CD4-positive, alpha-beta T cell treated with Interleukin-1 beta for 1 hour (primary cell): ENCODE data around the gene LRRC40.
A peak's percentile ranks its signal among the peaks of the same experiment; 100 is the strongest.
"Not testable (repeated sequence)": the region's sequence is repeated elsewhere in the genome, so short reads cannot be mapped to it uniquely, and the experiment has no call there.

Experiments used
- DNase-seq, 2 donors: peaks; one replicate each; pipeline ENCODE4 v3.0.0-alpha.2; 2020 to 2022

LRRC40 gene

GRCh38 chr1:70205434-70206118 is at the start of gene LRRC40:
Gene LRRC40, minus strand, starts transcription at chr1:70205579. Its CDS starts 39 bp downstream, at chr1:70205540.
- peak; percentile 95 to 96 for DNase-seq

GRCh38 chr1:70248729-70249128 is 43.4 kb upstream of the LRRC40 start:
- DNase-seq, result no peak

- no peak for DNase-seq
Observed at GRCh38 chr1:70247768-70248167, 42.4 kb upstream of the LRRC40 start.

GRCh38 chr1:70247122-70247521 is 41.7 kb upstream of the LRRC40 start:
- DNase-seq, result no peak

- DNase-seq, result no peak
Observed at GRCh38 chr1:70239940-70240339, 34.6 kb upstream of the LRRC40 start.

GRCh38 chr1:70234733-70235132 is 29.4 kb upstream of the LRRC40 start:
- no peak for DNase-seq

GRCh38 chr1:70231475-70231874 is 26.1 kb upstream of the LRRC40 start:
- DNase-seq, result no peak

- DNase-seq, result no peak
Observed at GRCh38 chr1:70228670-70229069, 23.3 kb upstream of the LRRC40 start.

GRCh38 chr1:70227439-70227838 is 22.1 kb upstream of the LRRC40 start:
- DNase-seq, result no peak

- DNase-seq, result no peak
Observed at GRCh38 chr1:70224954-70225353, 19.6 kb upstream of the LRRC40 start.

- DNase-seq, result no peak
Observed at GRCh38 chr1:70222716-70223235, 17.4 kb upstream of the LRRC40 start.

GRCh38 chr1:70221238-70222121 is 16.1 kb upstream of the LRRC40 start, which contains the start of gene SRSF11:
Gene SRSF11, plus strand, starts transcription at chr1:70221380. Its CDS starts 257 bp downstream, at chr1:70221637.
- DNase-seq, result peak; percentile 95 to 96

GRCh38 chr1:70220517-70221237 is 15.3 kb upstream of the LRRC40 start:
- no peak for DNase-seq

- DNase-seq, result no peak
Observed at GRCh38 chr1:70220015-70220414, 14.6 kb upstream of the LRRC40 start.

GRCh38 chr1:70211541-70211940 is 6.2 kb upstream of the LRRC40 start:
- no peak for DNase-seq

- no peak for DNase-seq
Observed at GRCh38 chr1:70210820-70211219, 5.4 kb upstream of the LRRC40 start.

GRCh38 chr1:70208292-70208691 is 2.9 kb upstream of the LRRC40 start:
- DNase-seq, result no peak

- no peak for DNase-seq
Observed at GRCh38 chr1:70207492-70207891, 2.1 kb upstream of the LRRC40 start.

- DNase-seq, result not testable (repeated sequence)
Observed at GRCh38 chr1:70206833-70207232, 1.5 kb upstream of the LRRC40 start.

- no peak for DNase-seq
Observed at GRCh38 chr1:70205071-70205433, 327 bp downstream of the LRRC40 start.

GRCh38 chr1:70204600-70204999 is 779 bp downstream of the LRRC40 start:
- DNase-seq, result no peak

- DNase-seq, result no peak
Observed at GRCh38 chr1:70204139-70204538, 1.2 kb downstream of the LRRC40 start.

GRCh38 chr1:70202173-70202758 is 3.1 kb downstream of the LRRC40 start:
- no peak for DNase-seq
